Testis (tissue), 2 donors: ENCODE results near the gene OR8A1.

Experiments
- POLR2A ChIP-seq: fragments of 450-650 bp; IDR thresholded peaks from one replicate; pipeline ENCODE4 v1.6.1; 2017; ENCODE audit warnings: antibody characterized with exemption, mild to moderate bottlenecking, moderate library complexity
- TF ChIP-seq, protein P1 (sequence below), 3 experiments: fragments of 450-650 bp in 2 of 3; fragments of 200-600 bp in 1 of 3; sonication (generic) in 1 of 3; IDR thresholded peaks; one replicate each; pipeline ENCODE4 v1.5.1; 2016 to 2019; ENCODE audit warnings: antibody characterized with exemption in 3 of 3, mild to moderate bottlenecking in 2 of 3, moderate library complexity in 1 of 3

DNA sequence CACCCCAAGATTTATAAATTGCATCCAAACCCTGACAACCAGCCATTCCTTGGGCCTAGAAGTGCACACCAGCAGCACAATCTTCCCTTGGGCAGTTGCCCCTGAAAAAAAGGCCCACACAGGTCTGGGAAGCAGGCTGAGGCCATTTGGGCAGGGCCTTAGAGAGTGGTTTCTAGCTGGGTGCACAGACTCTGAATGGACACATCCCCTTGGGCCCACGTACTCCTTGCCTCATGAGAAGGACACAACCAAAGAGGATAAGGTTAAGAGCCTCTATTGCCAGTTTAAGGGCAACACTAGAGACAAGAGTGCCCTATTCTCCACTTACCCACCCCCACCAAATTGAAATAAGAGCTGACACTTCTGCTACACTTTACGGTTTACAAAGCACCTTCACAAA lies 40.5 kb downstream of the OR8A1 start:
- TF ChIP-seq POLR2A = no peak
- TF ChIP-seq, protein P1, sequence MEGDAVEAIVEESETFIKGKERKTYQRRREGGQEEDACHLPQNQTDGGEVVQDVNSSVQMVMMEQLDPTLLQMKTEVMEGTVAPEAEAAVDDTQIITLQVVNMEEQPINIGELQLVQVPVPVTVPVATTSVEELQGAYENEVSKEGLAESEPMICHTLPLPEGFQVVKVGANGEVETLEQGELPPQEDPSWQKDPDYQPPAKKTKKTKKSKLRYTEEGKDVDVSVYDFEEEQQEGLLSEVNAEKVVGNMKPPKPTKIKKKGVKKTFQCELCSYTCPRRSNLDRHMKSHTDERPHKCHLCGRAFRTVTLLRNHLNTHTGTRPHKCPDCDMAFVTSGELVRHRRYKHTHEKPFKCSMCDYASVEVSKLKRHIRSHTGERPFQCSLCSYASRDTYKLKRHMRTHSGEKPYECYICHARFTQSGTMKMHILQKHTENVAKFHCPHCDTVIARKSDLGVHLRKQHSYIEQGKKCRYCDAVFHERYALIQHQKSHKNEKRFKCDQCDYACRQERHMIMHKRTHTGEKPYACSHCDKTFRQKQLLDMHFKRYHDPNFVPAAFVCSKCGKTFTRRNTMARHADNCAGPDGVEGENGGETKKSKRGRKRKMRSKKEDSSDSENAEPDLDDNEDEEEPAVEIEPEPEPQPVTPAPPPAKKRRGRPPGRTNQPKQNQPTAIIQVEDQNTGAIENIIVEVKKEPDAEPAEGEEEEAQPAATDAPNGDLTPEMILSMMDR (IDR thresholded peaks at IDR 0.05) = no peak
